Peyer's patch (tissue), 4 donors: ENCODE data around the gene MTHFSD. TPM values are rescaled to one million over a fixed set of nuclear protein-coding genes. Genes with fewer than 3 reads are reported as not detected.

Source experiments
- DNase-seq, 3 donors: peaks; one replicate each; pipeline ENCODE4 v3.0.0-alpha.2; 2017 to 2019
- H3K27ac ChIP-seq, 4 donors: fragments of 200-600 bp; sonication (generic); one replicate each; pipeline ENCODE4 v1.5.1; 2016 to 2019
- H3K27me3 ChIP-seq, 2 donors: fragments of 200-600 bp; sonication (generic); one replicate each; pipeline ENCODE4 v1.5.1; 2019
- H3K36me3 ChIP-seq, 3 donors: fragments of 200-600 bp; sonication (generic); one replicate each; pipeline ENCODE4 v1.5.1; 2016 to 2019
- H3K4me1 ChIP-seq, 4 donors: fragments of 200-600 bp; sonication (generic); one replicate each; pipeline ENCODE4 v1.5.1; 2016 to 2019
- H3K4me3 ChIP-seq, 4 donors: fragments of 200-600 bp; sonication (generic); 1 replicate in 3 of 4; 2 replicates in 1 of 4; pipeline ENCODE4 v1.5.1; 2016 to 2019; ENCODE audit warnings: mild to moderate bottlenecking in 1 of 4
- H3K9me3 ChIP-seq, 4 donors: fragments of 200-600 bp; sonication (generic); one replicate each; pipeline ENCODE4 v1.5.1; 2016 to 2019; ENCODE audit warnings: mild to moderate bottlenecking in 1 of 4
- POLR2A ChIP-seq, 2 donors: fragments of 450-650 bp; IDR thresholded peaks; one replicate each; pipeline ENCODE4 v1.5.1; 2017; ENCODE audit warnings: antibody characterized with exemption in 2 of 2, mild to moderate bottlenecking in 2 of 2, moderate library complexity in 2 of 2
- total RNA-seq, 4 donors: library from RNA; depleted of rRNA; stranded (reverse); fragments of >200 nt; gene quantifications; one replicate each; pipeline ENCODE4 v1.1.0, GENCODE V29; 2016
- TF ChIP-seq, protein P1 (sequence below), 6 experiments: fragments of 450-650 bp in 4 of 6; fragments of 200-600 bp in 2 of 6; sonication (generic) in 1 of 6; IDR thresholded peaks; one replicate each; pipeline ENCODE4 v1.5.1; 2017 to 2019; ENCODE audit warnings: antibody characterized with exemption in 6 of 6, mild to moderate bottlenecking in 3 of 6, moderate library complexity in 1 of 6

The MTHFSD gene
- total RNA-seq, 4 donors from 2014 or later = 18.2 to 35.4 (median 21.9) TPM

- Histone ChIP-seq H3K27ac (peak overlapping the region; percentile 69 to 99 (median 84)), H3K36me3 (peaks cover 0 to 4% (median 0%) of the 10 kb centered on the region in 3 donors), H3K27me3 (no peaks in the 10 kb centered on the region)
Measured at GRCh38 chr16:86512860-86513470, 42.1 kb downstream of the MTHFSD start.

DNA sequence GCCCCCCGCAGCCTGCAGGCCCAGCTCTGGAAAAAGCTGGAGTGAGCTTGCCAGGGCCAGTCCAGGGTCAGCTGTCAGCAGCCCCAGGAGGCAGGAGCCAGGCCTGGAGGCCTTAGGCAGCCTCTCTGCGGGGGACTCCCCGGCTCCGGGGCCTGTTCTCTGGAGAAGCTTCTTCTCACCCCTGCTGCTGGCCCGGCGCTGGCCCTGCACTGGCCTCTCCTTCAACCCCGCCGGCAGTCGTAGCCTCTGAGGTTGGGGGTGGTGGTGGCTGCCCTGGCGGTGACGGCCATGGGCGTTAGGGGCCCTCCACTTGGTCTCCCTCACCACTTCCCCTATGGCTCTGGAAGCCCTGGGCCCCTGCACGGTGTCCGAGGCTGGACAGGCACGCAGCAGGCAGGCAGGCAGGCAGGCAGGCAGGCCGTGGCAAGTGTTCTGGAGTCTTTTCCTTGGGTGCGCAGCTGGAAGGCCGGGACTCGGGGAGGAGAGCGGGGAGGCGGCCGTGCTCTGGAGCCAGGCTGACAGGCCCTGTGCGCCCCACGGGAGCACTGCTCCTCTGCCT, 42.7 kb downstream of the MTHFSD start:
- Histone ChIP-seq H3K9me3 (no peaks in the 10 kb centered on the region), H3K27me3 (peaks cover 0 to 2% of the 10 kb centered on the region in 2 donors), H3K4me3 (peak overlapping the region; percentile 42 to 63 (median 60)), H3K27ac (peak overlapping the region; percentile 69 to 99 (median 84)), H3K4me1 (peaks cover 0 to 19% (median 9%) of the 10 kb centered on the region in 4 donors), H3K36me3 (peaks cover 0 to 4% (median 0%) of the 10 kb centered on the region in 3 donors)
- no peak for DNase-seq
- TF ChIP-seq, protein P1, sequence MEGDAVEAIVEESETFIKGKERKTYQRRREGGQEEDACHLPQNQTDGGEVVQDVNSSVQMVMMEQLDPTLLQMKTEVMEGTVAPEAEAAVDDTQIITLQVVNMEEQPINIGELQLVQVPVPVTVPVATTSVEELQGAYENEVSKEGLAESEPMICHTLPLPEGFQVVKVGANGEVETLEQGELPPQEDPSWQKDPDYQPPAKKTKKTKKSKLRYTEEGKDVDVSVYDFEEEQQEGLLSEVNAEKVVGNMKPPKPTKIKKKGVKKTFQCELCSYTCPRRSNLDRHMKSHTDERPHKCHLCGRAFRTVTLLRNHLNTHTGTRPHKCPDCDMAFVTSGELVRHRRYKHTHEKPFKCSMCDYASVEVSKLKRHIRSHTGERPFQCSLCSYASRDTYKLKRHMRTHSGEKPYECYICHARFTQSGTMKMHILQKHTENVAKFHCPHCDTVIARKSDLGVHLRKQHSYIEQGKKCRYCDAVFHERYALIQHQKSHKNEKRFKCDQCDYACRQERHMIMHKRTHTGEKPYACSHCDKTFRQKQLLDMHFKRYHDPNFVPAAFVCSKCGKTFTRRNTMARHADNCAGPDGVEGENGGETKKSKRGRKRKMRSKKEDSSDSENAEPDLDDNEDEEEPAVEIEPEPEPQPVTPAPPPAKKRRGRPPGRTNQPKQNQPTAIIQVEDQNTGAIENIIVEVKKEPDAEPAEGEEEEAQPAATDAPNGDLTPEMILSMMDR (IDR thresholded peaks at IDR 0.05) = no peak
- no peak for TF ChIP-seq POLR2A (IDR thresholded peaks at IDR 0.05)

More at GRCh38 chr16:86512860-86513470, 42.1 kb downstream of the MTHFSD start:
- Histone ChIP-seq H3K4me1 (peaks cover 0 to 19% (median 9%) of the 10 kb centered on the region in 4 donors), H3K9me3 (no peaks in the 10 kb centered on the region), H3K4me3 (peak overlapping the region; percentile 42 to 63 (median 60))
- DNase-seq = no peak
- TF ChIP-seq POLR2A (IDR thresholded peaks at IDR 0.05) = no peak
- TF ChIP-seq, protein P1 (IDR thresholded peaks at IDR 0.05) = no peak

DNA sequence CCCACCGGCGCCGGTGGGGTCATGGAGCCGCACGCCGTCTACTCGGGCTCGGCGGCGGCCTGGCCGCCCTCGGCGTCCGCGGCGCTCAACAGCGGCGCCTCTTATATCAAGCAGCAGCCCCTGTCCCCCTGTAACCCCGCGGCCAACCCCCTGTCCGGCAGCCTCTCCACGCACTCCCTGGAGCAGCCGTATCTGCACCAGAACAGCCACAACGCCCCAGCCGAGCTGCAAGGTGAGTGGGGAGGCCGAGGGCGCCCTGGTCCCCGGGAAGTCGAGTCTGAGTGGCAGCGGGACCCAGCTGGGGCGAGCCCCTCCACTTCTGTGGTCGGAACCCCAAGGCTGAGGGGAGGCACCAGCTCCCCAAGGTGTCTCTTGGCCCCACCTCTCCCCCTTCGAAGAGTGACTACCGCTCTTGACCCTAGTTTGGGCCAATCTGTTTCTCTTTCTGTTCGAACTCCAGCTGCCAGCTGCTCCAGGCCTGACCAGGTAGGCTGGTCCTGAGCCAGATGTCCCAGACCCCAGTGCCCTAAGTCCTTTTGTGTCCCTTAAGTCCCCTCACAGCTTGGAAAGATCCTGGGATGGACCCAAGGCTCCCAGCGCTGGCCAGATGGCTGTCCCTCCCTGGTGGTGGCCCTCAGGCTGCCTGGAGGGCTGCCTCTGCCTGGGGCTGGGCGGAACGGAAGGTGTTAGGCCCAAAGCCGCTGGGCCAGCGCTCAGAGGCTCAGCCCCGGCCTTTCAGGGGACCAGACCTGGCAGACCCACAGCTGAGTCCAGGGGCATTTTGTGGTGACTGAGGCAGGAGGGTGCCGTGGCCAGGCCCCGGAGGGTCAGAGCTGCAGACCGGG, 43.5 kb downstream of the MTHFSD start:
- H3K4me3 ChIP-seq = peak overlapping the region; percentile 42 to 63 (median 60)
- peaks cover 0 to 19% (median 9%) of the 10 kb centered on the region in 4 donors for H3K4me1 ChIP-seq
- peaks cover 0 to 4% (median 0%) of the 10 kb centered on the region in 3 donors for H3K36me3 ChIP-seq
- H3K9me3 ChIP-seq = no peaks in the 10 kb centered on the region
- TF ChIP-seq, protein P1 (IDR thresholded peaks at IDR 0.05) = no peak
- TF ChIP-seq POLR2A (IDR thresholded peaks at IDR 0.05) = no peak
- H3K27me3 ChIP-seq = peaks cover 0 to 5% of the 10 kb centered on the region in 2 donors
- H3K27ac ChIP-seq = peak overlapping the region; percentile 69 to 99 (median 84)
- DNase-seq = no peak

DNA sequence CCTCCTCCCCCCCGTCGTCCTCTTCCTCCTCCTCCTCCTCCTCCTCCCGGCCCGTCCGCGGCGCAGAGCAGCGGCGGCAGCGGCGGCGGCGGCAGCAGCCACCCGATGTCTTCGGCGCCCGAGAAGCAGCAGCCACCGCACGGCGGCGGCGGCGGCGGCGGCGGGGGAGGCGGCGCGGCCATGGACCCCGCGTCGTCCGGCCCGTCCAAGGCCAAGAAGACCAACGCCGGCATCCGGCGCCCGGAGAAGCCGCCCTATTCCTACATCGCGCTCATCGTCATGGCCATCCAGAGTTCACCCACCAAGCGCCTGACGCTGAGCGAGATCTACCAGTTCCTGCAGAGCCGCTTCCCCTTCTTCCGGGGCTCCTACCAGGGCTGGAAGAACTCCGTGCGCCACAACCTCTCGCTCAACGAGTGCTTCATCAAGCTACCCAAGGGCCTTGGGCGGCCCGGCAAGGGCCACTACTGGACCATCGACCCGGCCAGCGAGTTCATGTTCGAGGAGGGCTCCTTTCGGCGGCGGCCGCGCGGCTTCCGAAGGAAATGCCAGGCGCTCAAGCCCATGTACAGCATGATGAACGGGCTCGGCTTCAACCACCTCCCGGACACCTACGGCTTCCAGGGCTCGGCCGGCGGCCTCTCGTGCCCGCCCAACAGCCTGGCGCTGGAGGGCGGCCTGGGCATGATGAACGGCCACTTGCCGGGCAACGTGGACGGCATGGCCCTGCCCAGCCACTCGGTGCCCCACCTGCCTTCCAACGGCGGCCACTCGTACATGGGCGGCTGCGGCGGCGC, 44.4 kb downstream of the MTHFSD start, which contains the start of gene FOXF1:
Gene FOXF1 (plus strand): TSS at position 63 of the 797 bp plus-strand sequence. CDS start 43 bp downstream, at position 106.
- Histone ChIP-seq H3K9me3 (no peaks in the 10 kb centered on the region), H3K27ac (peak within 1 kb of the TSS; percentile 70 to 99 (median 86)), H3K4me3 (peak within 1 kb of the TSS; percentile 42 to 63 (median 60)), H3K36me3 (peaks cover 0 to 4% (median 0%) of the 10 kb centered on the region in 3 donors), H3K4me1 (peaks cover 0 to 19% (median 9%) of the 10 kb centered on the region in 4 donors), H3K27me3 (peaks cover 0 to 5% of the 10 kb centered on the region in 2 donors)
- DNase-seq = no peak
- peak in 1 of 2 donors; percentile 37 for TF ChIP-seq POLR2A (IDR thresholded peaks at IDR 0.05)
- TF ChIP-seq, protein P1 (IDR thresholded peaks at IDR 0.05) = no peak
